ENCODE measurements around the gene NUPR1. TPM values are rescaled to one million over a fixed set of nuclear protein-coding genes. Genes with fewer than 3 reads are reported as not detected.

NUPR1 gene
- total and polyA plus RNA-seq, 2 of the 13 experiments (the other 11 are each of a cell fraction or from before 2014, with no cell fraction given), result 18.0 to 25.6 TPM

DNA sequence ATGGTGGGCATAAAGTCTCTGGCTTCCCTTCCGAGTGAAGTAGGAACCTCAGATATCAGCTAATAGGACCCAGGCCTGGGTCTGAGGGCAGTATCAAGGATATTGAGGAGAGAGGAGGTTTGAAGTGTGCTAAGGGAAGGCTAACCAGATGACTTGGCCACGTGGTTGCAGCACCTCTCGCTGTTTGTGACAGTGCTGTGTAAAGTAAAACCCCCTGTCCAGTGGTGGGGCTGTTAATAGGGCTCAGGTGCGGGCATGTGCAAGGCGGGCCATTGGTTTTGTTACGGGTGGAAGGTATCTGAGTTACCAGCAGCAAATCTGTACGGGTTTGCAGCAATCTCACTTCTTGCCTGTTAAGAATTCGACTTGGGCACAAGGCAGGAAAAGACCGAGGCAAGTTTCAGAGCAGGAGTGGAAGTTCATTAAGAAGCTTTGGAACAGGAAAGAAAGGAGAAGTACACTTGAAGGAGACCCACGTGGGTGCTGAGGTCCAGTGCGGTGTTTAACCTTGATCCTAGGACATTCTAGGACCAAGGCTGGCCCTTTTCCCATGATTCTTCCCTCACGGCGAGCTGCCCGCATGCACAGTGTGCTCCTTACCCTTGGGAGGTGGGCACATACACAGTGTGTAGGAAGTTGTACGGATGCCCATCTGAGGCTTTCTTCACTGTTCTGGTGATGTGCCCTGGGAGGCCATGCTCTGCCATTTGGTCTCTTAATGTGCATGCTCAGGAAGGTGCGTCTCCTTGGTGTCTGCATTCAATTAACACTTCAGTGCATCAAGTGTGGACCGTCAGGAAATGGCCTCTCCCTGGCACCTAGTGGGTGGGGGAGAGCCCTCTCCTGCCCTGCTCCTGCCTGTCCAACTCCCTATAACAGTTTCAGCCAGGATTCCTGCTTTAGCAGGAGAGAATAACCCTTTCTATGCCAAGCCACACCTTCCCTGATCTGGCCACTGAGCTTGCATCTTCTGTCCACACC is 35.3 kb upstream of the NUPR1 start:
- Histone ChIP-seq H3K4me2 (ENCODE audit: low read depth, low read length) (no peak overlapping the region), H3K9ac (ENCODE audit: insufficient read depth, low read depth, low read length) (no peak overlapping the region), H3K79me2 (ENCODE audit: insufficient read depth, low read length) (no peaks in the 10 kb centered on the region), H3K4me3 (replicated peaks in 1 of 3; ENCODE audit: insufficient read depth in 1 of 3, low read depth in 2 of 3, low read length in 3 of 3) (no peak overlapping the region), H3K27ac (ENCODE audit: extremely low read length, insufficient read depth, low read length) (no peak overlapping the region), H3K36me3 (replicated peaks in 1 of 2; ENCODE audit: control insufficient read depth in 1 of 2, insufficient read depth in 2 of 2, low read length in 2 of 2) (peaks cover 2 to 5% of the 10 kb centered on the region in 2 experiments; a peak in 4 of 5 replicates), H3K9me3 (ENCODE audit: low read length) (no peaks in the 10 kb centered on the region), H2AFZ (ENCODE audit: low read length) (no peak overlapping the region), H3K4me1 (ENCODE audit: insufficient read depth, low read length) (no peaks in the 10 kb centered on the region), H3K27me3 (ENCODE audit: control insufficient read depth in 1 of 2, insufficient read depth in 2 of 2, low read length in 2 of 2) (no peaks in the 10 kb centered on the region), H4K20me1 (ENCODE audit: insufficient read depth, low read length) (no peaks in the 10 kb centered on the region)
- WGBS (ENCODE audit: low lambda C conversion rate), result 92% methylated on average over 17 of the region's 17 CpGs
- BruUV-seq (replicated peaks), result no TSS peak
- no peak for DNase-seq (ENCODE audit: low spot score)
- intact Hi-C loops (cut with micrococcal nuclease; ENCODE audit: unreplicated experiment) (no loop called here), in situ Hi-C loops (cut with HindIII; ENCODE audit: extremely low pct_ligation_motif_present, low pct_unique_long_range_greater_than_20kb) (no loop called here)
- TF ChIP-seq ZNF709 (CRISPR knock-in tag; IDR thresholded peaks at IDR 0.05) (no peak), ZNF652 (CRISPR knock-in tag; IDR thresholded peaks at IDR 0.05; ENCODE audit: borderline replicate concordance, low read depth) (0 out of 2 replicates have a peak, but pooled peaks have one; percentile 30)
- ChIA-PET POLR2A (interaction anchor here (1.4 kb wide), 1 partner anchor 23 kb away, joined by 6 read pairs; the partner anchor contains the start of gene SULT1A2), CTCF (ENCODE audit: low intra/inter-chr PET ratio, low total read pairs) (no interaction called here)
- ATAC-seq, result no peak
- no peak for FAIRE-seq

DNA sequence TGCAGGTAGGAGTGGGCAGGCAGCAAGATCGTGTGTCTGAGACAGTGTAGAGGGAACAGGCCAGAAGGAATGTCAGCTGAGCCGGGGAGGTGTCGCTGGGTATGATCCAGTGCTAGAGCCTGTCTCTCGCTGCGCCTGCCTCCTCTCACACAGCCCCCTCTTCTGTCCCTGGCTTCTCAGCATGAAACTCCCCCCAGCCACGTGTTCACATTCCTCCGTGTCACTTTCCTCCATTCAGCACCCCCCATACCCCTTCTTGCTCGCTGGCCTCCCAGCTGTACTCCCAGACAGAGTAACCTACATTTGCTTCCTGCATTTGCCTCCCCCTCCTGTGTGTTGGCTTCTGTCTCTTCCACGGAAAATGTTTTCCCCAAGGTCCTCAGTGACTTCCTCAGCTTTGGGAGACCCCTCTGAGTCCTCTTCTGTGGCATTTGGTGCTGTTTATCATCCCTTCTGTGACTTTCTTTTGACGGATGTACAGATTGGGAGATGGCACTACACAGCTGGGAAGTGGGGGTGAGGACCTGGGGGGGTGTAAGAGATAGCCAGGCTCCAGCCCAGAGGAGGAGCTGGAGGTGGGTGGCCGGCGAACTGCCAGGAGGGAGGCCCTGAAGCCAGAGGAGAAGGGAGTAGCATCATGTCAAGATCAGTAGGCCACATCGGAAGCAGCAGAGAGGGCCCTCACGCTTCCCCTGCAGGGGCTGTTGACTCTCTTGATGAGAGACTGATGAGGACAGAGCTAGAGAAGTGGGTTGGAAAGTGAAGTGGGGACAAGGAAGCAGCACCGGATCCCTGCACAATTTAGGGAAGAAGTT is 34.1 kb upstream of the NUPR1 start:
- FAIRE-seq, result no peak
- intact Hi-C loops (cut with micrococcal nuclease; ENCODE audit: unreplicated experiment), result no loop called here
- Histone ChIP-seq H3K4me3 (replicated peaks in 1 of 3; ENCODE audit: insufficient read depth in 1 of 3, low read depth in 2 of 3, low read length in 3 of 3) (no peak overlapping the region), H3K27me3 (ENCODE audit: control insufficient read depth in 1 of 2, insufficient read depth in 2 of 2, low read length in 2 of 2) (no peaks in the 10 kb centered on the region), H3K79me2 (ENCODE audit: insufficient read depth, low read length) (no peaks in the 10 kb centered on the region), H3K27ac (ENCODE audit: extremely low read length, insufficient read depth, low read length) (no peak overlapping the region), H3K4me1 (ENCODE audit: insufficient read depth, low read length) (no peaks in the 10 kb centered on the region), H3K9me3 (ENCODE audit: low read length) (no peaks in the 10 kb centered on the region), H3K4me2 (ENCODE audit: low read depth, low read length) (no peak overlapping the region), H4K20me1 (ENCODE audit: insufficient read depth, low read length) (no peaks in the 10 kb centered on the region), H3K36me3 (replicated peaks in 1 of 2; ENCODE audit: control insufficient read depth in 1 of 2, insufficient read depth in 2 of 2, low read length in 2 of 2) (peaks cover 2 to 5% of the 10 kb centered on the region in 2 experiments; a peak in 4 of 5 replicates), H3K9ac (ENCODE audit: insufficient read depth, low read depth, low read length) (no peak overlapping the region), H2AFZ (ENCODE audit: low read length) (no peak overlapping the region)
- ChIA-PET POLR2A (interaction anchor here (1.4 kb wide), 1 partner anchor 24 kb away, joined by 6 read pairs; the partner anchor contains the start of gene SULT1A2), CTCF (ENCODE audit: low intra/inter-chr PET ratio, low total read pairs) (no interaction called here)
- 94% methylated on average over 15 of the region's 15 CpGs for WGBS (ENCODE audit: low lambda C conversion rate)
- TF ChIP-seq CENPT (CRISPR knock-in tag; IDR thresholded peaks at IDR 0.05; ENCODE audit: low read depth), result no peak
- no peak for TF ChIP-seq CBX5 (CRISPR knock-in tag; IDR thresholded peaks at IDR 0.05; ENCODE audit: borderline replicate concordance)
- no peak for TF ChIP-seq ZNF614 (CRISPR knock-in tag; IDR thresholded peaks at IDR 0.05; ENCODE audit: borderline replicate concordance)
- TF ChIP-seq JARID2 (CRISPR knock-in tag; IDR thresholded peaks at IDR 0.05; ENCODE audit: insufficient replicate concordance), result no peak
- no peak for TF ChIP-seq PAF1 (CRISPR knock-in tag; IDR thresholded peaks at IDR 0.05)
- TF ChIP-seq KLF13 (CRISPR knock-in tag; IDR thresholded peaks at IDR 0.05), result no peak
- TF ChIP-seq ZSCAN12 (CRISPR knock-in tag; IDR thresholded peaks at IDR 0.05), result no peak
- no TSS peak for BruUV-seq (replicated peaks)
- no peak; the same call in 2 of the 3 replicates for ATAC-seq
- no peak for DNase-seq (ENCODE audit: low spot score)
- in situ Hi-C loops (cut with HindIII; ENCODE audit: extremely low pct_ligation_motif_present, low pct_unique_long_range_greater_than_20kb), result no loop called here
